SU-DHL-6 (cell line): ENCODE measurements around the gene GNA14.

Experiments used
- H2AFZ ChIP-seq: fragments of 200-600 bp; sonication (generic); 2 replicates; pipeline ENCODE4 v1.6.1; 2014; ENCODE audit warnings: low read depth, mild to moderate bottlenecking, moderate library complexity, mixed read lengths, antibody characterized with exemption, low read length; ENCODE audit not compliant: severe bottlenecking
- H3F3A ChIP-seq: fragments of 200-600 bp; shearing (Covaris generic); 2 replicates; pipeline ENCODE4 v1.6.0; 2016; ENCODE audit warnings: antibody characterized with exemption, mild to moderate bottlenecking; ENCODE audit not compliant: insufficient read depth
- H3K27ac ChIP-seq: fragments of 200-600 bp; sonication (generic); 2 replicates; pipeline ENCODE4 v1.5.1; 2016; ENCODE audit warnings: low read depth, mild to moderate bottlenecking, low read length, moderate library complexity, mixed read lengths
- H3K27me3 ChIP-seq: fragments of 200-600 bp; sonication (generic), shearing (Covaris generic); 2 replicates; pipeline ENCODE4 v1.6.0; 2014; ENCODE audit warnings: mild to moderate bottlenecking, low read length
- H3K36me3 ChIP-seq: fragments of 200-600 bp; sonication (generic); 2 replicates; pipeline ENCODE4 v1.6.1; 2014; ENCODE audit warnings: mild to moderate bottlenecking, low read length, mixed read lengths
- H3K4me2 ChIP-seq: fragments of 300-600, 200-600 bp; shearing (Covaris generic), sonication (generic); 2 replicates; pipeline ENCODE4 v1.6.0; 2014; ENCODE audit warnings: low read length, low read depth, mild to moderate bottlenecking; ENCODE audit not compliant: poor library complexity, severe bottlenecking
- H3K4me3 ChIP-seq: fragments of 200-600 bp; sonication (generic); 2 replicates; pipeline ENCODE4 v1.5.1; 2014; ENCODE audit warnings: antibody characterized with exemption, low read length, mild to moderate bottlenecking, mixed read lengths; ENCODE audit not compliant: insufficient read depth, poor library complexity, severe bottlenecking
- H3K79me2 ChIP-seq: fragments of 200-600 bp; sonication (generic); 2 replicates; pipeline ENCODE4 v1.6.1; 2014; ENCODE audit warnings: mild to moderate bottlenecking, low read length, moderate library complexity; ENCODE audit not compliant: insufficient read depth
- H3K9ac ChIP-seq: fragments of 200-600 bp; sonication (generic); 2 replicates; pipeline ENCODE4 v1.7.0; 2014; ENCODE audit warnings: mild to moderate bottlenecking, low read length
- H3K9me2 ChIP-seq: fragments of 200-600 bp; sonication (generic); replicated peaks from 2 replicates; pipeline ENCODE4 v1.6.1; 2014; ENCODE audit warnings: low read length; ENCODE audit not compliant: insufficient read depth
- H3K9me3 ChIP-seq: fragments of 200-600 bp; sonication (generic); 2 replicates; pipeline ENCODE4 v1.6.1; 2014; ENCODE audit warnings: low read length, mixed read lengths; ENCODE audit not compliant: insufficient read depth
- H4K20me1 ChIP-seq: fragments of 200-600 bp; sonication (generic); 2 replicates; pipeline ENCODE4 v1.6.1; 2014; ENCODE audit warnings: low read depth, mild to moderate bottlenecking, antibody characterized with exemption, low read length, moderate library complexity, mixed read lengths
- CTCF ChIP-seq: fragments of 200-600 bp; sonication (generic); IDR thresholded peaks from one replicate; pipeline ENCODE4 v1.5.1; 2017; ENCODE audit warnings: antibody characterized with exemption, mild to moderate bottlenecking, low read length, moderate library complexity; ENCODE audit not compliant: insufficient read depth, poor library complexity, severe bottlenecking
- EZH2phosphoT487 ChIP-seq: fragments of 200-600 bp; sonication (generic), shearing (Covaris generic); conservative IDR thresholded peaks from 2 replicates; pipeline ENCODE4 v1.6.1; 2018; ENCODE audit warnings: mild to moderate bottlenecking, antibody characterized with exemption, low read length, moderate library complexity, mixed read lengths

The GNA14 gene

GRCh38 chr9:77569335-77569734, 78.8 kb downstream of the GNA14 start:
- TF ChIP-seq EZH2phosphoT487 (no peak), CTCF (no peak)
- no peak overlapping the region for H3K9ac ChIP-seq
- H2AFZ ChIP-seq, result no peak overlapping the region
- no peaks in the 10 kb centered on the region for H4K20me1 ChIP-seq
- no peak overlapping the region for H3K27ac ChIP-seq
- H3K79me2 ChIP-seq, result no peaks in the 10 kb centered on the region
- no peaks in the 10 kb centered on the region for H3K27me3 ChIP-seq
- no peak overlapping the region for H3K4me3 ChIP-seq
- H3K4me2 ChIP-seq, result no peak overlapping the region
- H3K36me3 ChIP-seq, result no peaks in the 10 kb centered on the region
- H3K9me3 ChIP-seq, result no peaks in the 10 kb centered on the region
- H3F3A ChIP-seq, result no peaks in the 10 kb centered on the region
- no peaks in the 10 kb centered on the region for H3K9me2 ChIP-seq

- no peak for TF ChIP-seq CTCF
- TF ChIP-seq EZH2phosphoT487, result no peak
- no peak overlapping the region for H3K4me2 ChIP-seq
- H4K20me1 ChIP-seq, result no peaks in the 10 kb centered on the region
Measured at GRCh38 chr9:77563174-77563573, 84.9 kb downstream of the GNA14 start.

GRCh38 chr9:77562019-77562748, 85.9 kb downstream of the GNA14 start:
- no peaks in the 10 kb centered on the region for H3F3A ChIP-seq
- H3K27me3 ChIP-seq, result no peaks in the 10 kb centered on the region
- no peak overlapping the region for H3K4me2 ChIP-seq
- TF ChIP-seq CTCF (no peak), EZH2phosphoT487 (no peak)
- no peaks in the 10 kb centered on the region for H3K9me2 ChIP-seq
- no peaks in the 10 kb centered on the region for H3K36me3 ChIP-seq
- no peaks in the 10 kb centered on the region for H3K79me2 ChIP-seq
- no peak overlapping the region for H2AFZ ChIP-seq
- H3K9ac ChIP-seq, result no peak overlapping the region
- no peak overlapping the region for H3K4me3 ChIP-seq
- H3K27ac ChIP-seq, result no peak overlapping the region
- no peaks in the 10 kb centered on the region for H3K9me3 ChIP-seq
- H4K20me1 ChIP-seq, result no peaks in the 10 kb centered on the region

More at GRCh38 chr9:77563174-77563573, 84.9 kb downstream of the GNA14 start:
- Histone ChIP-seq H2AFZ (no peak overlapping the region), H3K9me3 (no peaks in the 10 kb centered on the region), H3F3A (no peaks in the 10 kb centered on the region), H3K9ac (no peak overlapping the region), H3K79me2 (no peaks in the 10 kb centered on the region), H3K9me2 (no peaks in the 10 kb centered on the region), H3K4me3 (no peak overlapping the region), H3K27me3 (no peaks in the 10 kb centered on the region), H3K27ac (no peak overlapping the region), H3K36me3 (no peaks in the 10 kb centered on the region)
